ENCODE data around the gene HSPB3. TPM values are rescaled to one million over a fixed set of nuclear protein-coding genes. Genes with fewer than 3 reads are reported as not detected.
A peak's percentile ranks its signal among the peaks of the same experiment; 100 is the strongest.
"Not testable (repeated sequence)": the region's sequence is repeated elsewhere in the genome, so short reads cannot be mapped to it uniquely, and the experiment has no call there.

The HSPB3 gene
- polyA plus RNA-seq, 1 experiment = 0.62 TPM

- no peak overlapping the region for H3K4me3 ChIP-seq (ENCODE audit: low read depth, low read length)
Observed at GRCh38 chr5:54415896-54416601, 39.5 kb upstream of the HSPB3 start.

GRCh38 chr5:54419573-54420423, 35.7 kb upstream of the HSPB3 start:
- DNase-seq (ENCODE audit: low read depth, low spot score) = peak; percentile 11
- peaks cover 12% of the 10 kb centered on the region for H3K27me3 ChIP-seq (ENCODE audit: control insufficient read depth, insufficient read depth, low read length)
- not testable (repeated sequence) for H3K9me3 ChIP-seq (ENCODE audit: control insufficient read depth, insufficient read depth, low read length); H3K4me3 ChIP-seq (ENCODE audit: low read depth, low read length); H3K27ac ChIP-seq (ENCODE audit: low read depth, low read length)
- CTCF ChIA-PET = interaction anchor here (0.6 to 2.0 kb wide), 50 partner anchors 8 to 486 kb away, joined by 3 to 56 read pairs (median 4); partner anchors contain the start of gene ARL15
- peak; percentile 75 for TF ChIP-seq CTCF (IDR thresholded peaks at IDR 0.05; ENCODE audit: low read depth, low read length)
- POLR2A ChIA-PET = interaction anchor here (1.2 kb wide), 1 partner anchor 109 kb away, joined by 10 read pairs; the partner anchor contains the start of gene ARL15

More at GRCh38 chr5:54415896-54416601, 39.5 kb upstream of the HSPB3 start:
- Histone ChIP-seq H3K27me3 (ENCODE audit: control insufficient read depth, insufficient read depth, low read length) (peaks cover 15% of the 10 kb centered on the region), H3K27ac (ENCODE audit: low read depth, low read length) (no peak overlapping the region), H3K9me3 (ENCODE audit: control insufficient read depth, insufficient read depth, low read length) (no peaks in the 10 kb centered on the region)
- no peak for TF ChIP-seq CTCF (IDR thresholded peaks at IDR 0.05; ENCODE audit: low read depth, low read length)
- DNase-seq (ENCODE audit: low read depth, low spot score) = no peak
- CTCF ChIA-PET = no interaction called here
- POLR2A ChIA-PET = no interaction called here

- POLR2A ChIA-PET = not testable (repeated sequence)
- CTCF ChIA-PET = interaction anchor here (2.0 kb wide), 1 partner anchor 69 kb away, joined by 24 read pairs; no protein-coding TSS in a partner anchor
Observed at GRCh38 chr5:54420511-54420910, 35.0 kb upstream of the HSPB3 start.

GRCh38 chr5:54421976-54422375, 33.5 kb upstream of the HSPB3 start:
- Histone ChIP-seq H3K27me3 (ENCODE audit: control insufficient read depth, insufficient read depth, low read length) (peaks cover 23% of the 10 kb centered on the region), H3K4me3 (ENCODE audit: low read depth, low read length) (no peak overlapping the region), H3K9me3 (ENCODE audit: control insufficient read depth, insufficient read depth, low read length) (no peaks in the 10 kb centered on the region), H3K27ac (ENCODE audit: low read depth, low read length) (no peak overlapping the region)
- no peak for TF ChIP-seq CTCF (IDR thresholded peaks at IDR 0.05; ENCODE audit: low read depth, low read length)
- POLR2A ChIA-PET = no interaction called here
- CTCF ChIA-PET = interaction anchor here (1.1 to 2.5 kb wide), 2 partner anchors 110 to 178 kb away, joined by 4 to 20 read pairs; no protein-coding TSS in a partner anchor
- DNase-seq (ENCODE audit: low read depth, low spot score) = no peak

More at GRCh38 chr5:54420511-54420910, 35.0 kb upstream of the HSPB3 start:
- not testable (repeated sequence) for H3K4me3 ChIP-seq (ENCODE audit: low read depth, low read length); H3K27ac ChIP-seq (ENCODE audit: low read depth, low read length); DNase-seq (ENCODE audit: low read depth, low spot score); H3K9me3 ChIP-seq (ENCODE audit: control insufficient read depth, insufficient read depth, low read length)
- peaks cover 17% of the 10 kb centered on the region for H3K27me3 ChIP-seq (ENCODE audit: control insufficient read depth, insufficient read depth, low read length)

- no peak for DNase-seq (ENCODE audit: low read depth, low spot score)
- no peak for TF ChIP-seq CTCF (IDR thresholded peaks at IDR 0.05; ENCODE audit: low read depth, low read length)
- Histone ChIP-seq H3K27me3 (ENCODE audit: control insufficient read depth, insufficient read depth, low read length) (peaks cover 27% of the 10 kb centered on the region), H3K27ac (ENCODE audit: low read depth, low read length) (no peak overlapping the region), H3K9me3 (ENCODE audit: control insufficient read depth, insufficient read depth, low read length) (no peaks in the 10 kb centered on the region), H3K4me3 (ENCODE audit: low read depth, low read length) (no peak overlapping the region)
- POLR2A ChIA-PET = no interaction called here
- CTCF ChIA-PET = interaction anchor here (1.4 to 2.2 kb wide), 3 partner anchors 64 to 181 kb away, joined by 4 to 13 read pairs (median 5); no protein-coding TSS in a partner anchor
Observed at GRCh38 chr5:54425258-54425657, 30.2 kb upstream of the HSPB3 start.
